Panc1 (cell line): Measurements from ENCODE around the gene PRKCG.

Experiments
- CTCF ChIP-seq: fragments of 450-650 bp; IDR thresholded peaks from 2 replicates; pipeline ENCODE4 v1.5.1; 2017; ENCODE audit warnings: mild to moderate bottlenecking
- POLR2AphosphoS5 ChIP-seq: IDR thresholded peaks from 2 replicates; pipeline ENCODE4 v1.6.1; 2012; ENCODE audit warnings: mild to moderate bottlenecking, low read depth, low read length, moderate library complexity
- REST ChIP-seq, 2 experiments: IDR thresholded peaks; 2 replicates each; pipeline ENCODE4 v1.6.1; 2011 to 2012; ENCODE audit warnings: low read depth in 2 of 2, control low read depth in 1 of 2, low read length in 1 of 2, mild to moderate bottlenecking in 1 of 2, moderate library complexity in 1 of 2; ENCODE audit not compliant: insufficient read depth in 1 of 2
- SIN3A ChIP-seq: IDR thresholded peaks from 2 replicates; pipeline ENCODE4 v1.6.1; 2012; ENCODE audit warnings: low read depth, mild to moderate bottlenecking, low read length, moderate library complexity, borderline replicate concordance; ENCODE audit not compliant: insufficient read depth
- TCF7L2 ChIP-seq: IDR thresholded peaks from 2 replicates; pipeline ENCODE4 v1.6.1; 2011; ENCODE audit warnings: mild to moderate bottlenecking, low read depth, low read length, inconsistent platforms

- TF ChIP-seq CTCF (no peak), SIN3A (no peak), POLR2AphosphoS5 (no peak; the same call in none of the 2 replicates), REST (IDR thresholded peaks at IDR 0.05; ENCODE audit: insufficient read depth in 1 of 2, low read depth in 2 of 2, low read length in 1 of 2) (no peak), TCF7L2 (no peak)
Measured at GRCh38 chr19:53875602-53876325, 6.2 kb upstream of the PRKCG start.
